HepG2 (cell line): ENCODE data around the gene CACNG7. TPM values are rescaled to one million over a fixed set of nuclear protein-coding genes. Genes with fewer than 3 reads are reported as not detected.

Experiments used
- ATAC-seq: fragments of 200-7000 bp; cut with Tn5 transposase; 3 replicates; pipeline ENCODE4 v1.9.1; 2020; ENCODE audit warnings: mild to moderate bottlenecking, moderate library complexity
- BruUV-seq: library from RNA; stranded (reverse); fragments of 400-500 nt; replicated peaks from 2 replicates; lab custom pipeline; 2021; lab: Mats Ljungman, UMichigan
- CTCF ChIA-PET: fragments of 300-600 bp; formaldehyde crosslinking; extraction: SDS; loops from one replicate; lab custom pipeline; 2021; ENCODE audit warnings: low total read pairs, inconsistent platforms, low intra/inter-chr PET ratio; lab: Yijun Ruan, JAX
- POLR2A ChIA-PET: fragments of 350-600 bp; sonication (Branson Sonifier 250); formaldehyde crosslinking; loops from one replicate; lab custom pipeline; 2020; ENCODE audit warnings: antibody characterized with exemption, inconsistent platforms; lab: Yijun Ruan, JAX
- DNase-seq: peaks from one replicate; pipeline ENCODE4 v3.0.0-alpha.2; 2015; ENCODE audit warnings: low spot score
- FAIRE-seq: peaks from 3 replicates; lab custom pipeline; 2011; peaks lifted over from hg19 to GRCh38; lab: Jason Lieb, UNC
- H2AFZ ChIP-seq: one replicate; pipeline ENCODE4 v1.6.1; 2011; ENCODE audit warnings: low read length, inconsistent platforms
- H3K27ac ChIP-seq: fragments of 300-600 bp; 3 replicates; pipeline ENCODE4 v1.8.0; 2011; ENCODE audit warnings: mixed run types, mild to moderate bottlenecking, mixed read lengths, low read length, inconsistent platforms; ENCODE audit not compliant: insufficient read depth; ENCODE audit errors: extremely low read length
- H3K27me3 ChIP-seq, 2 experiments: fragments of 200-600 bp in 1 of 2; 2 replicates in 1 of 2; 3 replicates in 1 of 2; pipeline versions ENCODE4 v1.6.0 to v1.8.0; 2011; ENCODE audit warnings: low read length in 2 of 2, mild to moderate bottlenecking in 2 of 2, moderate library complexity in 2 of 2, inconsistent platforms in 1 of 2; ENCODE audit not compliant: insufficient read depth in 2 of 2, control insufficient read depth in 1 of 2
- H3K36me3 ChIP-seq, 2 experiments: fragments of 200-600 bp in 1 of 2; replicated peaks in 1 of 2; 2 replicates in 1 of 2; 3 replicates in 1 of 2; pipeline versions ENCODE4 v1.5.1 to v1.8.0; 2011; ENCODE audit warnings: low read length in 2 of 2, inconsistent platforms in 1 of 2; ENCODE audit not compliant: insufficient read depth in 2 of 2, control insufficient read depth in 1 of 2
- H3K4me1 ChIP-seq: 2 replicates; pipeline ENCODE4 v1.5.1; 2012; ENCODE audit warnings: low read length, inconsistent platforms; ENCODE audit not compliant: insufficient read depth
- H3K4me2 ChIP-seq: 2 replicates; pipeline ENCODE4 v1.6.0; 2011; ENCODE audit warnings: low read depth, low read length, inconsistent platforms
- H3K4me3 ChIP-seq, 3 experiments: fragments of 200-600 bp in 1 of 3; sonication (generic), shearing (Covaris generic) in 1 of 3; replicated peaks in 1 of 3; 2 replicates each; pipeline ENCODE4 v1.5.1; 2011 to 2016; ENCODE audit warnings: low read length in 3 of 3, inconsistent platforms in 2 of 3, low read depth in 2 of 3, mild to moderate bottlenecking in 2 of 3, control low read depth in 1 of 3, mixed read lengths in 1 of 3; ENCODE audit not compliant: insufficient read depth in 1 of 3
- H3K79me2 ChIP-seq: one replicate; pipeline ENCODE4 v1.6.1; 2011; ENCODE audit warnings: low read length, inconsistent platforms; ENCODE audit not compliant: insufficient read depth
- H3K9ac ChIP-seq: 2 replicates; pipeline ENCODE4 v1.6.0; 2011; ENCODE audit warnings: mild to moderate bottlenecking, low read depth, low read length, inconsistent platforms; ENCODE audit not compliant: insufficient read depth
- H3K9me3 ChIP-seq: 2 replicates; pipeline ENCODE4 v1.5.1; 2012; ENCODE audit warnings: mild to moderate bottlenecking, low read length
- H4K20me1 ChIP-seq: 2 replicates; pipeline ENCODE4 v1.6.0; 2011; ENCODE audit warnings: inconsistent platforms, mild to moderate bottlenecking, low read length, moderate library complexity; ENCODE audit not compliant: insufficient read depth
- CCAR2 ChIP-seq: fragments of 200-400 bp; formaldehyde crosslinking; optimal IDR thresholded peaks from 2 replicates; pipeline ENCODE3; 2018; ENCODE audit warnings: low read depth, mild to moderate bottlenecking, low read length, moderate library complexity
- CSRNP2 ChIP-seq: sonication (generic); formaldehyde crosslinking; conservative IDR thresholded peaks from 2 replicates; pipeline ENCODE4 v1.8.0; 2022; ENCODE audit warnings: low read depth, missing genetic modification reagents
- GATAD2A ChIP-seq: IDR thresholded peaks from 2 replicates; pipeline ENCODE4 v1.6.1; 2016
- GRHL1 ChIP-seq: sonication (generic); formaldehyde crosslinking; conservative IDR thresholded peaks from 2 replicates; pipeline ENCODE4 v1.8.0; 2022; ENCODE audit warnings: missing genetic modification reagents
- HDAC1 ChIP-seq: sonication (generic); formaldehyde crosslinking; IDR thresholded peaks from 2 replicates; pipeline ENCODE4 v1.5.1; 2020; ENCODE audit warnings: mild to moderate bottlenecking, missing genetic modification reagents
- HMG20B ChIP-seq: conservative IDR thresholded peaks from 2 replicates; pipeline ENCODE4 v1.6.1; 2016; ENCODE audit warnings: missing genetic modification reagents, missing compliant biosample characterization
- PCBP2 ChIP-seq: fragments of 200-400 bp; formaldehyde crosslinking; optimal IDR thresholded peaks from 2 replicates; pipeline ENCODE3; 2018; ENCODE audit warnings: low read length, low read depth; ENCODE audit not compliant: poor library complexity, severe bottlenecking
- PHF8 ChIP-seq: sonication (generic); formaldehyde crosslinking; IDR thresholded peaks from 2 replicates; pipeline ENCODE4 v1.5.0; 2020; ENCODE audit warnings: missing genetic modification reagents
- SMAD3 ChIP-seq: sonication (generic); formaldehyde crosslinking; IDR thresholded peaks from 2 replicates; pipeline ENCODE4 v1.4.0; 2020; ENCODE audit warnings: missing genetic modification reagents
- ZFP82 ChIP-seq: sonication (generic); formaldehyde crosslinking; IDR thresholded peaks from 2 replicates; pipeline ENCODE4 v1.5.1; 2020; ENCODE audit warnings: mild to moderate bottlenecking, missing genetic modification reagents, borderline replicate concordance
- ZNF276 ChIP-seq: sonication (generic); formaldehyde crosslinking; IDR thresholded peaks from 2 replicates; pipeline ENCODE4 v1.4.0; 2020; ENCODE audit warnings: mild to moderate bottlenecking, low read depth, missing genetic modification reagents
- ZNF598 ChIP-seq: sonication (generic); formaldehyde crosslinking; IDR thresholded peaks from 2 replicates; pipeline ENCODE4 v1.5.1; 2020; ENCODE audit warnings: mild to moderate bottlenecking, missing genetic modification reagents, borderline replicate concordance
- ZNF614 ChIP-seq: IDR thresholded peaks from 2 replicates; pipeline ENCODE4 v1.6.1; 2018; ENCODE audit warnings: missing biosample characterization, missing genetic modification reagents, inconsistent platforms, borderline replicate concordance
- WGBS: methylation state at CpG from one replicate; pipeline ENCODE4 v1.1.6; 2017; ENCODE audit warnings: low lambda C conversion rate; 5-methylcytosine and 5-hydroxymethylcytosine counted together
- in situ Hi-C: cut with HindIII; loops from 2 replicates; pipeline ENCODE4 v1.10.0; 2017; ENCODE audit warnings: low pct_unique_long_range_greater_than_20kb; ENCODE audit not compliant: extremely low pct_ligation_motif_present
- intact Hi-C: fragments of 100-400 bp; cut with micrococcal nuclease; formaldehyde crosslinking; loops from one replicate; pipeline ENCODE4 v1.10.0; 2022; ENCODE audit not compliant: unreplicated experiment
- polyA plus RNA-seq, 8 experiments: library from polyadenylated mRNA; depleted of rRNA in 3 of 8; stranded (reverse) in 7 of 8; unstranded in 1 of 8; fragments of >200 nt; fragmentation: Illumina TruSeq in 4 of 8; extraction: Trizol in 4 of 8; gene quantifications; 2 replicates each; pipeline versions ENCODE4 v1.2.1 to v1.2.3, GENCODE V29; 2011 to 2016; ENCODE audit warnings: low read depth in 4 of 8, missing spikeins in 1 of 8, mixed read lengths in 1 of 8; ENCODE audit not compliant: insufficient read depth in 1 of 8
- total RNA-seq, 5 experiments: library from RNA; depleted of rRNA; stranded (reverse); fragments of >200 nt; fragmentation: Illumina TruSeq; extraction: Trizol; gene quantifications; 2 replicates each; pipeline ENCODE4 v1.2.3, GENCODE V29; 2016; ENCODE audit warnings: low read depth in 1 of 5

Gene CACNG7
- total and polyA plus RNA-seq, 2 of the 13 experiments (the other 11 are each of a cell fraction or from before 2014, with no cell fraction given): not detected

- peaks cover 10 to 19% of the 10 kb centered on the region in 2 experiments; a peak in 4 of 5 replicates for H3K27me3 ChIP-seq
- H3K79me2 ChIP-seq: no peaks in the 10 kb centered on the region
- H4K20me1 ChIP-seq: no peaks in the 10 kb centered on the region
- H3K9ac ChIP-seq: no peak overlapping the region
- CTCF ChIA-PET: no interaction called here
- TF ChIP-seq PHF8 (CRISPR knock-in tag): no peak
- TF ChIP-seq ZFP82 (CRISPR knock-in tag): no peak
- no peak for TF ChIP-seq CSRNP2 (CRISPR knock-in tag)
- DNase-seq (no peak), ATAC-seq (no peak), FAIRE-seq (no peak)
- H3K4me2 ChIP-seq: no peak overlapping the region
- 12% methylated on average over 4 of the region's 7 CpGs for WGBS
- no peaks in the 10 kb centered on the region for H3K4me1 ChIP-seq
- no peak overlapping the region for H3K4me3 ChIP-seq
- no peak overlapping the region for H3K27ac ChIP-seq
- H3K9me3 ChIP-seq: no peaks in the 10 kb centered on the region
- POLR2A ChIA-PET: no interaction called here
- intact Hi-C loops (no loop called here), in situ Hi-C loops (no loop called here)
- no peaks in the 10 kb centered on the region for H3K36me3 ChIP-seq
- no peak overlapping the region for H2AFZ ChIP-seq
- BruUV-seq: no TSS peak
These were observed 57.9 kb downstream of the CACNG7 start for GRCh38 chr19:53966931-53967330.

GRCh38 chr19:53969366-53969765 lies 60.3 kb downstream of the CACNG7 start:
- in situ Hi-C loops: no loop called here
- Histone ChIP-seq H3K4me3 (no peak overlapping the region), H3K9me3 (no peaks in the 10 kb centered on the region), H3K79me2 (no peaks in the 10 kb centered on the region), H3K36me3 (no peaks in the 10 kb centered on the region), H3K4me2 (no peak overlapping the region), H4K20me1 (no peaks in the 10 kb centered on the region), H3K9ac (no peak overlapping the region), H3K27ac (no peak overlapping the region), H3K4me1 (no peaks in the 10 kb centered on the region), H2AFZ (no peak overlapping the region), H3K27me3 (peaks cover 6 to 12% of the 10 kb centered on the region in 2 experiments; a peak in 3 of 5 replicates)
- DNase-seq (no peak), ATAC-seq (no peak), FAIRE-seq (no peak)
- ChIA-PET CTCF (no interaction called here), POLR2A (no interaction called here)
- no TSS peak for BruUV-seq
- intact Hi-C loops: no loop called here
- 34% methylated on average over 6 of the region's 6 CpGs for WGBS
- no peak for TF ChIP-seq CCAR2
- no peak for TF ChIP-seq GATAD2A (CRISPR knock-in tag)
- TF ChIP-seq ZNF598 (CRISPR knock-in tag): no peak
- TF ChIP-seq PCBP2: no peak
- TF ChIP-seq GRHL1: no peak
- TF ChIP-seq HDAC1: no peak
- TF ChIP-seq ZNF614 (CRISPR knock-in tag): no peak
- TF ChIP-seq SMAD3 (CRISPR knock-in tag): no peak
- TF ChIP-seq HMG20B: no peak
- no peak for TF ChIP-seq ZNF276
